Upper lobe of left lung (tissue), 4 donors: Measurements from ENCODE around the gene RAB42.

ENCODE experiments used
- CTCF ChIP-seq, 6 experiments: fragments of 450-650 bp in 4 of 6; fragments of 200-600 bp in 2 of 6; sonication (generic) in 2 of 6; IDR thresholded peaks; one replicate each; pipeline ENCODE4 v1.5.1; 2016 to 2019; ENCODE audit warnings: antibody characterized with exemption in 6 of 6
- EP300 ChIP-seq, 4 donors: sonication (generic); formaldehyde crosslinking; IDR thresholded peaks; one replicate each; pipeline ENCODE4 v1.5.1; 2017; ENCODE audit warnings: antibody characterized with exemption in 4 of 4, control low read depth in 2 of 4
- POLR2A ChIP-seq, 4 donors: fragments of 450-650 bp; IDR thresholded peaks; one replicate each; pipeline ENCODE4 v1.5.1; 2016 to 2017; ENCODE audit warnings: antibody characterized with exemption in 4 of 4, mild to moderate bottlenecking in 2 of 4

GRCh38 chr1:28565726-28566125, 26.3 kb upstream of the RAB42 start:
- TF ChIP-seq CTCF (IDR thresholded peaks at IDR 0.05) (no peak), POLR2A (IDR thresholded peaks at IDR 0.05) (no peak), EP300 (IDR thresholded peaks at IDR 0.05) (no peak)
